Fibroblast of lung (primary cell): ENCODE results near the gene ESRRB.

ENCODE experiments used
- CTCF ChIP-seq, 2 donors: IDR thresholded peaks in 1 of 2; conservative IDR thresholded peaks in 1 of 2; 1 replicate in 1 of 2; 2 replicates in 1 of 2; pipeline ENCODE4 v1.5.1; 2011 to 2012; ENCODE audit warnings: low read length in 2 of 2, control low read depth in 1 of 2, inconsistent platforms in 1 of 2, low read depth in 1 of 2, mild to moderate bottlenecking in 1 of 2
- EZH2 ChIP-seq: IDR thresholded peaks from 2 replicates; pipeline ENCODE4 v1.5.1; 2012; ENCODE audit warnings: low read length, control low read depth, mild to moderate bottlenecking; ENCODE audit errors: missing control alignments

DNA sequence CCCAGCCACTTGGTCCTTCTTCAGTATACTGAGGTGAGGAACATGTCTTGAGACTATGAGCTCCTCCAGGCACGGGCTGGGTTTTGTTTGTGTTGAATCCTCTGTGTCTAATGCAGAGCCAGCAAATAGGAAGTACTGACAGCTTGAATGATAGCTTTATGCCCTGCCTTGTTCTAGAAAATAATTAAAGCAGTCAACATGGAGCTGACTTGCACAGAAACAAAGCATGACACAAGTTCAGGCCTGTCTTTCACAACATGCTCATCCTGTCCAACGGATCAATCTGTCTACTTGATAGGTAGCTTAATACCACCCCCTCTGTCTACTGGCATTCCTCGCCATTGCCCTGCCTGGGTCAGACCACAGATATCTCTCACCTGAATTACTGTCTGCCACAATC is 140.9 kb downstream of the ESRRB start:
- TF ChIP-seq CTCF (conservative IDR thresholded peaks at IDR 0.05 in 1 of 2, IDR thresholded peaks at IDR 0.05 in 1 of 2; ENCODE audit: low read depth in 1 of 2, low read length in 2 of 2), result no peak
- no peak for TF ChIP-seq EZH2
